ENCODE results near the gene BCO1. TPM values are rescaled to one million over a fixed set of nuclear protein-coding genes. Genes with fewer than 3 reads are reported as not detected.

Gene BCO1
- total RNA-seq, 4 donors from 2014 or later = 0.26 TPM; not detected in 3

DNA sequence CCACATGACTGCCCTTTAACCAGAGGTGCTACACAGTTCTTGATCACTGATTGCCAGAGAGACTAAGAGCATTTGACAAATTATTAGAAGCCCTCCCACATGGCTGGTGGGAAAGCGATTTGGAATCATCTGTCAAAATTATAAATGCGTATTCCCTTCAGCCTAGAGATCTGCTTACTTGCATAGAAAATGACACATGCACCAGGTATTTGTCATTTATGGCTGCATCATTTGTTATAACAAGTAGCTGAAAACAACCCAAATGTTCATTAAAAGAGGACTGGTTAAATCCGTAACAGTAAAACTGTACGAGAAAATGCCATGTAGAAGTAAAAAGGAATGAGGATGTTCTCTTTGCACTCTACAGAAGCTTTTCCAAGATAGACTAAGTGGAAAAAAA lies 21.4 kb downstream of the BCO1 start:
- TF ChIP-seq, protein P1, sequence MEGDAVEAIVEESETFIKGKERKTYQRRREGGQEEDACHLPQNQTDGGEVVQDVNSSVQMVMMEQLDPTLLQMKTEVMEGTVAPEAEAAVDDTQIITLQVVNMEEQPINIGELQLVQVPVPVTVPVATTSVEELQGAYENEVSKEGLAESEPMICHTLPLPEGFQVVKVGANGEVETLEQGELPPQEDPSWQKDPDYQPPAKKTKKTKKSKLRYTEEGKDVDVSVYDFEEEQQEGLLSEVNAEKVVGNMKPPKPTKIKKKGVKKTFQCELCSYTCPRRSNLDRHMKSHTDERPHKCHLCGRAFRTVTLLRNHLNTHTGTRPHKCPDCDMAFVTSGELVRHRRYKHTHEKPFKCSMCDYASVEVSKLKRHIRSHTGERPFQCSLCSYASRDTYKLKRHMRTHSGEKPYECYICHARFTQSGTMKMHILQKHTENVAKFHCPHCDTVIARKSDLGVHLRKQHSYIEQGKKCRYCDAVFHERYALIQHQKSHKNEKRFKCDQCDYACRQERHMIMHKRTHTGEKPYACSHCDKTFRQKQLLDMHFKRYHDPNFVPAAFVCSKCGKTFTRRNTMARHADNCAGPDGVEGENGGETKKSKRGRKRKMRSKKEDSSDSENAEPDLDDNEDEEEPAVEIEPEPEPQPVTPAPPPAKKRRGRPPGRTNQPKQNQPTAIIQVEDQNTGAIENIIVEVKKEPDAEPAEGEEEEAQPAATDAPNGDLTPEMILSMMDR (IDR thresholded peaks at IDR 0.05) = no peak
- no peak for TF ChIP-seq EP300 (IDR thresholded peaks at IDR 0.05)
- TF ChIP-seq POLR2AphosphoS5 (IDR thresholded peaks at IDR 0.05) = no peak
- TF ChIP-seq POLR2A (IDR thresholded peaks at IDR 0.05) = no peak
- H3K9me3 ChIP-seq = no peaks in the 10 kb centered on the region
- H3K4me3 ChIP-seq = no peak overlapping the region
- no peak overlapping the region for H3K27ac ChIP-seq
- no peaks in the 10 kb centered on the region for H3K4me1 ChIP-seq
- H3K36me3 ChIP-seq = no peaks in the 10 kb centered on the region
- no peaks in the 10 kb centered on the region for H3K27me3 ChIP-seq
- WGBS = 48% methylated on average over 4 of the region's 4 CpGs
- DNase-seq (ENCODE audit: low spot score in 2 of 2) = no peak

DNA sequence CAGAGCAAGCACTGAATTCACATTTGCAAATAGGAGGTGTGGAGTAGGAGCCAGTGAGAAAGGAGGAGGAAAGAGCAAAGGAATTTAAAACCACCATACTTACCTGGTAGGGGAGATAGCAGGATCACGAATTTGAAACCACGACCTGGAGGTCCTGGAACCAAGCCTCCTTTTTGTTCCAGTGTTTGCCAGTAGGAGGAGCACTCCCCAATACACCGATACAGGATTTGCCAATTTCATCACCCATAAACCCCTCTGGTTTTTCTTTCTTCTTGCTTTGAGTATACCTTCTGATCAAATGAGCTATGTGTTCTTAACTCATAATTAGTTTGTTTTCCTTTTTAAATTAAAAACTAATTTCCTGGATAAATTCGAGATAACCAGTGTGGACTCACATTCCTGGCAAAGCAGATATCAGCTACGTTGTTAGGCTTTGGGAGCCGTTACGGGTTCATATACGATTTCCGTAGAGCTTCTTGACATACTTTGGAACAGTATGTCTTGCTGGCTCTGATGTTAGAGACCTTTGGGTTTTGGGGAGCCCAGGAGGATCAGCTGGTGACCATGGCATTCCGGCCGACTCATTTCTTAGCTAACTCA lies 22.7 kb downstream of the BCO1 start:
- 80% methylated on average over 11 of the region's 11 CpGs for WGBS
- no peak for TF ChIP-seq POLR2AphosphoS5 (IDR thresholded peaks at IDR 0.05)
- TF ChIP-seq, protein P1 (IDR thresholded peaks at IDR 0.05) = peak; percentile 41 to 53
- no peak for TF ChIP-seq EP300 (IDR thresholded peaks at IDR 0.05)
- TF ChIP-seq POLR2A (IDR thresholded peaks at IDR 0.05) = no peak

DNA sequence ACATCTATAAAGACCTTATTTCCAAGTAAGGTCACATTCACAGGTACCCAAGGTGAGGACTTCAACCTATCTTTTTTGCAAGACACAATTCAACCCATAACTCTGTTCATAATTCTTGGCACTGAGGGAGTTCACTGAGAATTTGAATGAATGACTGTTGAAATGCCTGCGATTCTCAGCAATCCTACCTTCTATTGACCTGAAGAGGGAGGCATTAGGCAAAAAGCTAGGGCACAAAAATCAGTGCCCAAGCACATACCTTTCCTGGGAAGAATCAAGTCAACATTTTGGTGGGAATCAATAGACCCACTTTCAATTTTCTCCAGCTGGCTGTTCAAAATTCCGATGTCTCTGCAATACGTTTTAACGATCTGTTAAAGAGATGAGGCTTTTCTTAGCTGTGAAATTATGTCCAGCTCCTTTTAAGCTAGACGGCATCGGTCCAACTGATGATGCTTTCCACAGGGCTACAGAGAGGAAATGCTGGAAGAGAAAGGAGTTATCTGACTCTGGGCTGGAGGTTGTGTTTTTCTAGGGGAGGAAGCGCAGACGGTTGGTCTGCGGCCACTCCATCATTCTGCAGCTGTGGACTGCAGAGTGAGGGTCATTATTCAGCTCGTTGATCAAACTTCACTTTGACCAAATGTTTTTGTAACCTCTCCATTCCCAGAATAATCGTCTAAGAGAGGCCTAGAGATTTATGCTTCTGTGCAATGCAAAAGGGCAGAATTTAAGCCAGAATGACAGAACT lies 25.2 kb downstream of the BCO1 start:
- no peaks in the 10 kb centered on the region for H3K36me3 ChIP-seq
- peaks cover 11% of the 10 kb centered on the region for H3K4me1 ChIP-seq
- no peak overlapping the region for H3K27ac ChIP-seq
- TF ChIP-seq EP300 (IDR thresholded peaks at IDR 0.05) (no peak), POLR2AphosphoS5 (IDR thresholded peaks at IDR 0.05) (no peak)
- H3K9me3 ChIP-seq = no peaks in the 10 kb centered on the region
- H3K4me3 ChIP-seq = no peak overlapping the region
- WGBS = 56% methylated on average over 11 of the region's 11 CpGs
- H3K27me3 ChIP-seq = no peaks in the 10 kb centered on the region
- DNase-seq (ENCODE audit: low spot score in 2 of 2) = no peak

More for the DNA sequence above, 22.7 kb downstream of the BCO1 start:
- no peaks in the 10 kb centered on the region for H3K27me3 ChIP-seq
- no peaks in the 10 kb centered on the region for H3K36me3 ChIP-seq
- H3K9me3 ChIP-seq = no peaks in the 10 kb centered on the region
- no peak overlapping the region for H3K4me3 ChIP-seq
- no peak for DNase-seq (ENCODE audit: low spot score in 2 of 2)
- H3K4me1 ChIP-seq = peaks cover 3% of the 10 kb centered on the region
- no peak overlapping the region for H3K27ac ChIP-seq

DNA sequence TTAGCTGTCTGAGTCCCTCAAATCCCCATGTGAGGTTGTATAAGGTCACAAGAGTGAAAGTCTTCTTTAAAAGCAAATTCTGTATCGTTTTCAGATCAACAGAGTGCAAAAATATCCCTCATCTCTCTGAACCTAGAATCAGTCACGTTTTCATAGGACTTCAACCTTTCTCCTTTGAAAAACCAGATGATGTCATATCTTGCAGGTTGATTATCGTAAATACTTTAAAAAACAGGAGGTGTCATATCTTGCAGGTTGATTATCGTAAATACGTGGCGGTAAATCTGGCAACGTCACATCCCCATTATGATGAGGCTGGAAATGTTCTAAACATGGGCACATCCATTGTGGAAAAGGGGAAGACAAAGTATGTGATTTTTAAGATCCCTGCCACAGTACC lies 25.9 kb downstream of the BCO1 start:
- WGBS = 84% methylated on average over 7 of the region's 7 CpGs

DNA sequence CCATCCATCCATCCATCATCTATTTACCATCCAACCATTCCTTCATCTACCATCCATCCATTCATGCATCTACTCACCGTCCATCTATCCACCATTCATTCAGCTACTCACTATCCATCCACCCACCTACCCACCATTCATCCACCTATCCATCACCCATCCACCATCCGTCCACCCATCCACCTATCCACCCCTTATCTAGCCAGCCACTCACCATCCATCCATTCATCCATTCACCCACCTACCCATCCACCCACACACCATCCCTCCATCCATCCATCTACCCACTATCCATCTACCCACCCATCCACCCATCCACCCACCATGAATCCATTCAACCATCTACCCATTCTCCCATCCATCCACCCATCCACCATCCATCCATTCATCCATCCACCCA lies 26.6 kb downstream of the BCO1 start:
- no peak overlapping the region for H3K27ac ChIP-seq
- no peak for DNase-seq (ENCODE audit: low spot score in 2 of 2)
- H3K9me3 ChIP-seq = no peaks in the 10 kb centered on the region
- peaks cover 11% of the 10 kb centered on the region for H3K4me1 ChIP-seq
- WGBS = 93% methylated on average over 2 of the region's 2 CpGs
- no peak overlapping the region for H3K4me3 ChIP-seq
- no peaks in the 10 kb centered on the region for H3K36me3 ChIP-seq
- no peaks in the 10 kb centered on the region for H3K27me3 ChIP-seq
- TF ChIP-seq, protein P1 (IDR thresholded peaks at IDR 0.05) = no peak
- no peak for TF ChIP-seq POLR2A (IDR thresholded peaks at IDR 0.05)
- no peak for TF ChIP-seq POLR2AphosphoS5 (IDR thresholded peaks at IDR 0.05)
- no peak for TF ChIP-seq EP300 (IDR thresholded peaks at IDR 0.05)

More for the DNA sequence above, 25.9 kb downstream of the BCO1 start:
- peaks cover 11% of the 10 kb centered on the region for H3K4me1 ChIP-seq
- no peaks in the 10 kb centered on the region for H3K9me3 ChIP-seq
- no peak overlapping the region for H3K4me3 ChIP-seq
- H3K27me3 ChIP-seq = no peaks in the 10 kb centered on the region
- no peak for DNase-seq (ENCODE audit: low spot score in 2 of 2)
- no peaks in the 10 kb centered on the region for H3K36me3 ChIP-seq
- H3K27ac ChIP-seq = no peak overlapping the region
- TF ChIP-seq POLR2A (IDR thresholded peaks at IDR 0.05) (no peak), EP300 (IDR thresholded peaks at IDR 0.05) (no peak), POLR2AphosphoS5 (IDR thresholded peaks at IDR 0.05) (no peak)
- TF ChIP-seq, protein P1 (IDR thresholded peaks at IDR 0.05) = no peak
